Neural progenitor cell (in vitro differentiated cells): ENCODE results near the gene MEX3D.

Source experiments
- EZH2 ChIP-seq: fragments of 200-600 bp; sonication (generic); IDR thresholded peaks from 2 replicates; pipeline ENCODE4 v1.6.1; 2017; ENCODE audit warnings: antibody characterized with exemption, mild to moderate bottlenecking, moderate library complexity
- EZH2phosphoT487 ChIP-seq: fragments of 200-600 bp; sonication (generic); IDR thresholded peaks from 2 replicates; pipeline ENCODE4 v1.6.1; 2017; ENCODE audit warnings: antibody characterized with exemption
- TF ChIP-seq, protein P1 (sequence below): fragments of 200-600 bp; sonication (generic); IDR thresholded peaks from 2 replicates; pipeline ENCODE4 v1.5.1; 2017; ENCODE audit warnings: antibody characterized with exemption, mild to moderate bottlenecking

DNA sequence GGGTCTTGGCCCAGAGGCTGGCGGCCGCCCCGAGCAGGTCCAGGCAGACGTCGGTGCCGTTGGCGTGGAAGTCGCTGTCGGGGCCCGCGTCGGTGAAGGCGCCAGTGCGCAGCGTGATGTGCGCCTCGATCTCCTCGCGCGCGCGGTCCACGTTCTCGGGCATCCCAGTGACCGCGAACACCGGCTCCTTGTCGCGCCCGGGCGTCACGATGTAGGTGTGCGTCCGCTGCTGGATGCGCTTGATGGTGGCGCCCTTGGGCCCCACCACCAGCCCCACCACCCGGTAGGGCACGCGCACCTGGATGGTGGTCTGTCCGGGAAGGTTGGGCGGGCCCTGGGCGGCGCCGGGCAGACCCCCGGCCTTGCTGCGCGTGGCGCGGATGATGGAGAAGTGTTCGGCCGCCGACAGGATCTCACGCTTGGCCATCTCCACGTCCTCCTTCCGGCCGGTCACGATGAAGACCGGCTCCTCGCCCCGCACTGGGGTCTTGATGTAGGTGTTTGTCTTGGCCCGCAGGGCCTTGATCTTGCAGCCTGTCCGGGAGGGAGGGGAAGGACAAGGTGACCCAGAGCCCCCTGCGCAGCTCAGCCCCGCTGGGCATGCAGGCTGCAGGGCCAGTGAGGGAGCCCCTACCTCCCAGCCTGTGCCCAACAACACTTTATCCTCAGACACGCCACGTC lies 11.6 kb downstream of the MEX3D start:
- TF ChIP-seq EZH2 (no peak), EZH2phosphoT487 (no peak)
- TF ChIP-seq, protein P1, sequence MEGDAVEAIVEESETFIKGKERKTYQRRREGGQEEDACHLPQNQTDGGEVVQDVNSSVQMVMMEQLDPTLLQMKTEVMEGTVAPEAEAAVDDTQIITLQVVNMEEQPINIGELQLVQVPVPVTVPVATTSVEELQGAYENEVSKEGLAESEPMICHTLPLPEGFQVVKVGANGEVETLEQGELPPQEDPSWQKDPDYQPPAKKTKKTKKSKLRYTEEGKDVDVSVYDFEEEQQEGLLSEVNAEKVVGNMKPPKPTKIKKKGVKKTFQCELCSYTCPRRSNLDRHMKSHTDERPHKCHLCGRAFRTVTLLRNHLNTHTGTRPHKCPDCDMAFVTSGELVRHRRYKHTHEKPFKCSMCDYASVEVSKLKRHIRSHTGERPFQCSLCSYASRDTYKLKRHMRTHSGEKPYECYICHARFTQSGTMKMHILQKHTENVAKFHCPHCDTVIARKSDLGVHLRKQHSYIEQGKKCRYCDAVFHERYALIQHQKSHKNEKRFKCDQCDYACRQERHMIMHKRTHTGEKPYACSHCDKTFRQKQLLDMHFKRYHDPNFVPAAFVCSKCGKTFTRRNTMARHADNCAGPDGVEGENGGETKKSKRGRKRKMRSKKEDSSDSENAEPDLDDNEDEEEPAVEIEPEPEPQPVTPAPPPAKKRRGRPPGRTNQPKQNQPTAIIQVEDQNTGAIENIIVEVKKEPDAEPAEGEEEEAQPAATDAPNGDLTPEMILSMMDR: no peak
